ENCODE results near the gene TMEM51.

- TF ChIP-seq, protein P1, sequence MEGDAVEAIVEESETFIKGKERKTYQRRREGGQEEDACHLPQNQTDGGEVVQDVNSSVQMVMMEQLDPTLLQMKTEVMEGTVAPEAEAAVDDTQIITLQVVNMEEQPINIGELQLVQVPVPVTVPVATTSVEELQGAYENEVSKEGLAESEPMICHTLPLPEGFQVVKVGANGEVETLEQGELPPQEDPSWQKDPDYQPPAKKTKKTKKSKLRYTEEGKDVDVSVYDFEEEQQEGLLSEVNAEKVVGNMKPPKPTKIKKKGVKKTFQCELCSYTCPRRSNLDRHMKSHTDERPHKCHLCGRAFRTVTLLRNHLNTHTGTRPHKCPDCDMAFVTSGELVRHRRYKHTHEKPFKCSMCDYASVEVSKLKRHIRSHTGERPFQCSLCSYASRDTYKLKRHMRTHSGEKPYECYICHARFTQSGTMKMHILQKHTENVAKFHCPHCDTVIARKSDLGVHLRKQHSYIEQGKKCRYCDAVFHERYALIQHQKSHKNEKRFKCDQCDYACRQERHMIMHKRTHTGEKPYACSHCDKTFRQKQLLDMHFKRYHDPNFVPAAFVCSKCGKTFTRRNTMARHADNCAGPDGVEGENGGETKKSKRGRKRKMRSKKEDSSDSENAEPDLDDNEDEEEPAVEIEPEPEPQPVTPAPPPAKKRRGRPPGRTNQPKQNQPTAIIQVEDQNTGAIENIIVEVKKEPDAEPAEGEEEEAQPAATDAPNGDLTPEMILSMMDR (IDR thresholded peaks at IDR 0.05; ENCODE audit: low read depth, low read length), result no peak
- no peak for TF ChIP-seq POLR2A (IDR thresholded peaks at IDR 0.05; ENCODE audit: extremely low read depth, insufficient read length)
Observed at GRCh38 chr1:15118579-15118978, 35.0 kb upstream of the TMEM51 start.
